H54 (cell line): Measurements from ENCODE around the gene HDAC7.

Source experiments
- DNase-seq: peaks from one replicate; pipeline ENCODE4 v3.0.0; 2011; ENCODE audit warnings: low spot score, mixed read lengths; ENCODE audit not compliant: insufficient read length
- FAIRE-seq: peaks from 3 replicates; lab custom pipeline; 2011; peaks lifted over from hg19 to GRCh38; lab: Jason Lieb, UNC
- POLR2A ChIP-seq: IDR thresholded peaks from 2 replicates; pipeline ENCODE4 v1.6.1; 2011; ENCODE audit warnings: low read depth, mild to moderate bottlenecking, low read length

Gene HDAC7

DNA sequence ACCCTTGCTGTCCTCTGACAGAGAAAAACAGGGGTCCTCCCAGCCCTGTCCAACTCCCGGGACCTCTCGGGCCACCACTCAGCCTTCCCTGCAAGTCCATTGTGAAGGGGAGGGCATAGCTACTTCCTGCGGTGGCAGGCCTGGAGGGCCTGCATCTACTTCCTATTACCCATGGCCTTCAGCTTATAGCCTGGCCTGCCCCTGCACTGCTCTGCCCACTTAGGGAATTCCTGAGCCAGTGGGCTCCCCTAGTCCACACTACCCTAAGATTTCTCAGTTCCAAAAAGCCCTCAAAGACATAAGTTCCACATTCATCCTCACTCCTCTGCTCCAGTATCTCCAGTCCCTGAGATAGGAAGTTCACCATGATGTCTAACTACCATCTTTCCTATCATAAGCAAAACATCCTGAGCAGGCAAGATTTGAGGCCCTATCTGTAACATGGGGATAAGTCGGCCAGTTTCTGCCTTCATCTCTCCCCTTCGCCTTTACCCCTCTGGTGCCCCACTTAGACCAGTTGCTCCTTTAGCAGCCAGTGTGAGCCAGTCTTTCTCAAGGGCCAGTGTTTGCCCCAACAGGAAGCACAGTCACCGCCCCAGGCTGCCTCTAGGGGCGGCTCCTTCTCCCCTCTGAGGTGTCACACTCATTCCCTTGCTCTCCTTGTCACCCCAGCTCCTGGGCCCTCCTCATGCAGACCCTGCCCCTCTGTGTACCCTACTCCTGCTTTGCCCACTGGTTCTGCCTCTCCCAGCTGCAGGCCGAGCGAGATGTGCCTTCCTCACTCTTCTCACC, 10.9 kb downstream of the HDAC7 start:
- peak; percentile 75 for DNase-seq
- no peak for FAIRE-seq
- TF ChIP-seq POLR2A: no peak

DNA sequence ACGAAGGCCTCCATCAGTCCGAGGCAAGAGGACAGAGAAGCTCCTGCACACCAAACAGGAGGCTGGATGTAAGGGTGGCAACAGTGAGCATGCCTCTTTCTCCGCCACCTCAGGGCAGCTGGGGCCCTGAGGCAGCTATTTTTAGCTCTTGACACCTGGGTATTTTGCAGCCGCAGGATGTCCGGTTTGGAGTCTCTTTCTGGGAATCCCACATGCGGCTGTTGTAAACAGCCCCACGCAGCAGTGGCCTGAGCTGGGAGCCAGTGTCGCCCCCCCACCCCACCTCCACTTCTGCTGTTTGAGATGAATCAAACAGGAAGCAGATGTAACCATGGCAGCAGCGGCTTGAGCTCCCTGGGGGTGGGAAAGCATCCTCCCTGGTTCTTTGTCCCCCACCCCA, 11.7 kb downstream of the HDAC7 start:
- no peak for TF ChIP-seq POLR2A
- no peak for DNase-seq
- no peak for FAIRE-seq

DNA sequence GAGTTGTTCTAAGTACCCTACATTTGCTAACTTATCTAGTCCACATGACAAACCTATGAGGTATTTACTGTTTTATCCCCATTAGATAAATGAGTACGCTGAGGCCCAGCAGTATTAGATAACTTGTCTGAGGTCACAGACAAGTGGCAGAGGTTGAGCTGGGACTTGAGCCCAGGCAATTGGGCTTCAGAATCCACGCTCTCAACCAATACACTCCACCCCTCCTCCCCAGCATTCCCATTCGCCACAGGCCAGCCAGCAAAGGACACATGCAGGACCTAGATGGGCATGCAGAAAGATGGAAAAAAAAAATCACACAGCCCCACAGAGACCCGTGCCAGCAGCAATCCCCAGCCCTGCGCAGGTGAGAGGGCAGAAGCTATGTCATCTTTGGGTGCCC, 12.4 kb downstream of the HDAC7 start:
- no peak for TF ChIP-seq POLR2A
- DNase-seq (no peak), FAIRE-seq (no peak)

DNA sequence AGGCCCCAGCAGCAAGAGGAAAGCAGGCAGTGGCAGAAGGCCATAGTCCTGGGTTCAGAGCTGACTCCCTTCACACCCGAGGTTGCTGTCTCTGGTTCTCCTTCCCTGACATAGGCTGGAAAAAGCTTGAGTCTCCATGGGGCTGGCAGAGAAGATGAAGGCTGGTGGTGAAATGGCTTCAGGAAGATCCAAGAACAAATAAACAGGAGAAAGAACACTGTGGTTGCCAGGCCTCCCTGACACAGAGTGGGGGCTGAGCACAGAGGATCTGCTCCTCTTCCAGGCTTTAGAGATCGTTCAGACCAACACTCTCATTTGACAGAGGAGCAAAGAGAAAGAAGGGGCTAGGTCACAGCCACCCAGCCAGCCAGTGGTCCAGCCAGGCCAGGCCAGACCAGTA, 14.3 kb downstream of the HDAC7 start:
- no peak for DNase-seq
- no peak for FAIRE-seq
- TF ChIP-seq POLR2A: no peak

DNA sequence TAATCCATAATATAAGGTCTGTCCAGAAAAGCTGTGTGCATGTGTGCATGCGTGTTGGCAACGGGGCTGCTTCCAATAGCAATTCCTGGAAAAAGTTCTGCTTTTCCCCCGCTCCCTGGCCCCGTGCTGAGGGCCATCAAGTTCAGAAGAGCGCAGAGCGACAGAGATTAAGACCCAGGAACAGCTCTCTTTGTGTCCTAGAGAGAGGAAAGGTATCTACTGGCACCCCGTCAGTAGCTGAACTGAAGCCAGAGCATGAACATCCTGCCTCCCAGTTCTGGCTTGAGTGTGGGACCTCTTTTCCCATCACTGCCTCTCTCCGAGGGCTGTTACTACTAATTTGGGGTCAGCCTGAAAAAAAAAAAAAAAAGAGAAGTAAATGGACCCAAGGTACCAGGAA, 15.5 kb downstream of the HDAC7 start:
- no peak for DNase-seq
- FAIRE-seq: no peak
- TF ChIP-seq POLR2A: no peak

DNA sequence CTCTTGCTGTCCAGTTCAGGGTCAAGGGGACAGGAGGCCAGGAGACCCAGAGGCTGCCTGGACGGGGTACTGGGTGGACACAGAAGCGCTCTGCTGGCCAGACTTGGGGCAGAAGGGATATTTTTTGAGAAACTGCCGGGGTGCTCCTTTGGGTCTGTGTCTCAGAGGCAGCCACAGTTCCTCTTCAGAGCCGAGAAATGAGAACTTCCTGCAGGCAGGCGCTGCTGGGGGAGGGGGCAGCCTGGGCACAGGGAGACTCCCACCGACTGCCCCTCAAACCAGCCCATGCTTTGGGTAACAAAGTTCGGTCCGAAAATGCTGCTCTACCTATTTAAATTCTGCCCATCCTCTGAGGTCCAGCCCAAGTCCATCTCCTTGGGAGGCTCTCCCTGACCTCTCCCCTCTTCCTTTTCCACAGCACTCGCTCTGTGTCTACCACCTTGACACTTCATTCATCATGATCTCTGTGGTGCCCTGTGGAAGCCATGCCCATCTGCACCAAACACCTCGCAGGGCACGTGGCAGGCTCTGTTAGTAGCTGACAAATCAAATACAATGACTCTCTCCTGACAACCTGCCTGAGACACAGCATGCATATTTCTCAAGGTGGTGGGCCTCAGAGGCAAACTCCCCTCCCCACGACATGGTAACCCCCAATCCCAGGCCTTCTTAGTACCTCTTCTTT, 16.4 kb downstream of the HDAC7 start:
- TF ChIP-seq POLR2A: no peak
- DNase-seq (no peak), FAIRE-seq (no peak)

DNA sequence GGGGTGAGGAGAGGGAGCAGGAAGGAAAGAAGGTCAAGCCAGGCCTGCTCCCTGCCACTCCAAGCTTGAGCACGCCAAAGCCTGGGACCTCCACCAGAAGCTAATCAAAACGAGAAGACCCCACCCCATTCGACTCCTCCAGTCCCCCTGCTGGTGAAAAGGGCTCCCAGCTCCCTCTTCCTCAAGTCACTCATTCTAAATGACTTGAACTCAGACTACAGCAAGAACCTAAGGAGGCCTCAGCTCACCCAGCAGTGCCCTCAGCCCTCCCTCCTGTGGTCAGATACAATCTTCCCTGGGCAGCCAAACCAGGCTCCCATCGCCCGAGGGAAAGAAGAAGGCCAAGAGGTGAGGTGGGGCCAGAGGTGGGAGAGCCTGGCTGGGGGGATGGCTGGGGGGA, 17.4 kb downstream of the HDAC7 start:
- FAIRE-seq (no peak), DNase-seq (no peak)
- no peak for TF ChIP-seq POLR2A

DNA sequence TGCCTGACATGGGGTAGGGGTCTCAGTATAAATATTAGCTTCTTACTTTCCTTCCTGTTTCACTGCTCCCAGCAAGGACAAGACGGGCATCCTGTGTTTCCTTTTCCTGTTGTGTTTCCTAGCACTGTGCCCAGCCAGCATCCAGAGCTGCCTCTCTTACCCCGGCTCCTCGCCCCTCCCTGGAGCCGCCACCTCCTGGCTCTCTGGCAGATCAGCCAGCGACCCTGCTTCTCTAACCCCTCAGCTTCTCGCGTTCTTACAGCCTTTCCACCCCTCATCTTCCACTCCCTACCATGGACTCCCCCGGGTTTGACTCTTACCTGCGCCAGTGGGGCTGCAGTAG, 17.8 kb downstream of the HDAC7 start:
- FAIRE-seq: no peak
- no peak for DNase-seq
- no peak for TF ChIP-seq POLR2A

DNA sequence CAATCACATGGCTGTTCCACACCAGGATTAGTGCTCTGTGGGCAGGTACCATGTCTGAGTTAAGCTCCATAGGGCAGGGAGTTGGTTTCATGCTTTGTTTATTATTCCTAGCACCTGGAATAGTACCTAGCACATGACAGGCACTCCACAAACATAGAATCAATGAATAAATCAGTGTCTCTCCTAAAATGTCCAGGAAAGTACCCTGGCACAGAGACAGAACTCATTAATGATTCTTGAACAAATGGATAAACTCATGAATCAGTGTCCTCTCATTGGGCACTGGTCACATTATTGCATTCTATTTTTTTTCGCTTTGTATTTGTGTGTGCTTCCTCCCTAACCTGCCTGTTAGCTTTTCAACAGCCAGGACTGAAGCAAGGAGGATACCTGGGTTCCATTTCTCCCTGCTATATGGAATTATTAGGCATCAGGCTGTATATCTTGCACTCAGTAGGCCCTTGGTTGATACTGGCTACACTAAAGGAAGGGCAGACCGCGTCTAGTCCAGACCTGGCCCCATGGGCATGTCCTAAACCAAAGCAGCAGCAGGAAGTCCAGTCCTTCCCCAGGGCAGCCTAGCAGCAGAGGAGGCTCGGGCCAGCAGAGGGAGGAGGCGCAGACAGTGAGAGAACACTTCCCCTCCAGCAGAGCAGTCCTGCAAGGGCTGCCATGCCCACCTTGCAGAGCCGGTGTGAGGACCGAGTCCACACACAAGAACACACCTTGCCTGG, 18.4 kb downstream of the HDAC7 start:
- DNase-seq (no peak), FAIRE-seq (no peak)
- no peak for TF ChIP-seq POLR2A

DNA sequence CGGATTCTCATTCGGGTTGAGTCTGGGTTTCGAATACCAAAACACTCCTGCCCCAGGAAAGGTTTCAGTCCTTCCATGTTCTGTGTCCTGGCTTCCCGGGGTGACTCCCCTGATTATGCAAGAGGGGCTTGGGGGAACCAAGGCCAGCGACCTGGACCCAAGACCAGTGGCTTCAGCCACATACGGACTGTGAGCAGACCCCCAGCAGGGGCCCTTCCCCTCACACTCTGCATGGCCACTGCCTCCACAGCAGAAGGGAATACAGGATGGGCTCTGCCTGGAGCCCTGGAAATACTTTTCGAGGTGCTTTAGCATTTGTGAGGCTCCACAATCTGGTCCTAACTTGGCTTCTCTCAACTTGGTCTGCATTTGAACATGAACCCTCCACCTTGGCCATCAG, 19.1 kb downstream of the HDAC7 start:
- no peak for TF ChIP-seq POLR2A
- FAIRE-seq (no peak), DNase-seq (no peak)

DNA sequence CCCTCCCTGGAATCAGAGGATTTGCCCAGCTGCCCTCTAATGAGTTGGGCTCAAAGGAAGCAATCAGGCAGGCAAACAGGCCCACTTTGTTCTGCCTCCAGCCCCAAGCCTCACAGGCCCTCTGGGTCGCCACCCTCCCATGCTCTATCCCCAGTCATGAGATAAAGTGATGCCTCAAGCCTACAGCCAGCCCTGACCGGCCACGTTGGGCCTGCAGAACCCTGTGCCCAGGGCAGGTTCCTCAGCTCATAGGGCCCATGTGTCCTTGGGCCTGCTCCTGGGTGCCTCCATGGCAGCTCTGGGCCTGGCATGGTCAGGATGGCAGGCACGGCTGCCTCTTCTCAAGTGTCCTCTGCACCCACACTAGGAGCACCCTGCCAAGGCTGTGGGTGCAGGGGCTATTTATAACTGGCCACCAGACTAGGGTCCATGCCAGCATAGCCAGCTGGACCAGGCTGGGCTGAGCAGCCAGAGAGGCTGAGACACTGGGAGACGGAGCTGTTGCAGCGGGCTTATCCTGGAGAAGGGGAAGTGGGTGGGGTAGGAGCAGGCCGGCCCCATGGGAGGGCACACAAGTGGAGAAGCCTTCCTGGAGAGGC, 20.2 kb downstream of the HDAC7 start:
- FAIRE-seq (no peak), DNase-seq (no peak)
- TF ChIP-seq POLR2A: no peak

DNA sequence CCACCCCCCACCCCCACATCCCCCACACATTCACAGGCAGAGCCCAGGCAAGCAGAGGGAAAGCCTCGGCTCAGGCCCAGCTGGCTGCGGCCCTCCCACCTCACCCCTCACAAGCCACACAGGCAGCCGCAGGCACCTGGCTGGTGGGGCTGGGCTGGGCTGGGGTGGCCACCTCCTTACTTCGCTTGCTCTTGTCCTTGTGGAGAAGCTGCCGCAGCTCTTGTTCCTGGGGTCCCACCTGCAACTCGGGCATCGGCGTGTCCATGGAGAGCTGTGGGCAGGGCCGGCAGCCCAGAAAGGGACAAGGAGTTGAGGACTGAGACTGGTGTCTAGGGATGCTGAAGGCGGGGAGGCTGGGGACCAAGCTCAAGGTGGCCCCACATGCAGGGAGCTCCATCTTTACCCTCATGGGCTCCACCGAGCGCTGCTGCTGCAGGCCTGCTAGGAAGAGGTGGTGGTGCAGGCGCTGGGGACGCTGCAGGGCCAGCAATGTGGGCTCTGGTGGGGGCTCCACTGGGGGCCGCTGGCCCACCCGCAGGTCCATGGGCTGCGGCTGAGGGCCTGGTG, 21.2 kb downstream of the HDAC7 start:
- no peak for FAIRE-seq
- DNase-seq: no peak
- no peak for TF ChIP-seq POLR2A

DNA sequence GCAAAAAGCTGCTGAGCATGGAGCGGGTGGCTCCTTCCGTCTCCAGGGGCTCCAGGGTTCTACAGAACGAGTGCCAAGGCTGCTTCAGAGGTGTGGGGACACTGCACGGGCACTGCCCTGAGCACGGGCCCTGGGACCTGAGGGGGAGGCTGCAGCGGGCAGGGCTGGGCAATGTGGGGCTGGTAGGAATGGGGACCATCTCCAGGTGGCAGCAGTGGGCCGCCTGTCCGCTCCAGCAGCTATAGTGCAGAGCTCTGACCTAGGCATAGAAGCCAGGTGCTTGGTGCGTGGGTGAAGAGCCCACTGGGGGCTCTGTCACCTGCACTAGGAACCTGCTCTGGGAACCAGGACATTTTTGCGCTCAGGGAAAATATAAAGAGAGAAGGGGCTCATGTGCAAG, 22.3 kb downstream of the HDAC7 start:
- FAIRE-seq (no peak), DNase-seq (no peak)

More for the DNA sequence above, 22.3 kb downstream of the HDAC7 start:
- no peak for TF ChIP-seq POLR2A
